Keratinocyte (primary cell): Measurements from ENCODE around the gene DYNLRB2. TPM values are rescaled to one million over a fixed set of nuclear protein-coding genes. Genes with fewer than 3 reads are reported as not detected.

Source experiments
- DNase-seq: peaks from one replicate; pipeline ENCODE4 v3.0.0-alpha.2; 2011; ENCODE audit warnings: low read depth, missing footprints, low spot score
- FAIRE-seq: peaks from 2 replicates; lab custom pipeline; 2011; peaks lifted over from hg19 to GRCh38; lab: Jason Lieb, UNC
- H2AFZ ChIP-seq: 2 replicates; pipeline ENCODE4 v1.6.0; 2012; ENCODE audit warnings: low read length, control low read depth, inconsistent platforms; ENCODE audit not compliant: control insufficient read depth
- H3K27ac ChIP-seq: 2 replicates; pipeline ENCODE4 v1.5.1; 2011; ENCODE audit warnings: low read length; ENCODE audit not compliant: control insufficient read depth, insufficient read depth
- H3K27me3 ChIP-seq: 3 replicates; pipeline ENCODE4 v1.6.0; 2011; ENCODE audit warnings: low read length; ENCODE audit not compliant: control insufficient read depth, insufficient read depth; ENCODE audit errors: extremely low read depth
- H3K36me3 ChIP-seq, 2 experiments: 2 replicates in 1 of 2; 3 replicates in 1 of 2; pipeline ENCODE4 v1.5.1; 2011; ENCODE audit warnings: low read length in 2 of 2, mild to moderate bottlenecking in 1 of 2; ENCODE audit not compliant: control insufficient read depth in 2 of 2, insufficient read depth in 2 of 2; ENCODE audit errors: extremely low read depth in 1 of 2
- H3K4me1 ChIP-seq: 3 replicates; pipeline ENCODE4 v1.5.1; 2011; ENCODE audit warnings: low read length; ENCODE audit not compliant: control insufficient read depth, insufficient read depth; ENCODE audit errors: extremely low read depth
- H3K4me2 ChIP-seq: 3 replicates; pipeline ENCODE4 v1.6.0; 2011; ENCODE audit warnings: low read depth, low read length; ENCODE audit not compliant: control insufficient read depth, insufficient read depth; ENCODE audit errors: extremely low read depth
- H3K4me3 ChIP-seq, 3 experiments: fragments of 200-600 bp in 1 of 3; sonication (generic) in 1 of 3; 2 replicates in 2 of 3; 3 replicates in 1 of 3; pipeline ENCODE4 v1.5.1; 2011 to 2016; ENCODE audit warnings: low read length in 3 of 3, mild to moderate bottlenecking in 3 of 3, control low read depth in 2 of 3, inconsistent platforms in 1 of 3, low read depth in 1 of 3, mixed read lengths in 1 of 3, mixed run types in 1 of 3, moderate library complexity in 1 of 3; ENCODE audit not compliant: control insufficient read depth in 2 of 3, insufficient read depth in 2 of 3; ENCODE audit errors: extremely low read depth in 1 of 3
- H3K79me2 ChIP-seq: 2 replicates; pipeline ENCODE4 v1.6.0; 2012; ENCODE audit warnings: low read length; ENCODE audit not compliant: control insufficient read depth, insufficient read depth
- H3K9ac ChIP-seq: 3 replicates; pipeline ENCODE4 v1.6.0; 2011; ENCODE audit warnings: low read length; ENCODE audit not compliant: control insufficient read depth, insufficient read depth; ENCODE audit errors: extremely low read depth
- H3K9me1 ChIP-seq: 3 replicates; pipeline ENCODE4 v1.6.0; 2011; ENCODE audit warnings: low read length; ENCODE audit not compliant: control insufficient read depth, insufficient read depth; ENCODE audit errors: extremely low read depth
- H3K9me3 ChIP-seq: 2 replicates; pipeline ENCODE4 v1.5.1; 2012; ENCODE audit warnings: low read depth, low read length; ENCODE audit not compliant: control insufficient read depth
- H4K20me1 ChIP-seq: 3 replicates; pipeline ENCODE4 v1.6.0; 2011; ENCODE audit warnings: low read length; ENCODE audit not compliant: control insufficient read depth, insufficient read depth; ENCODE audit errors: extremely low read depth
- EZH2 ChIP-seq: IDR thresholded peaks from one replicate; pipeline ENCODE4 v1.6.1; 2012; ENCODE audit warnings: inconsistent platforms, mild to moderate bottlenecking, low read length, moderate library complexity
- dilution Hi-C: fragments of 300-500 bp; cut with MboI; formaldehyde crosslinking; loops from one replicate; pipeline ENCODE4 v1.7.0; 2020; ENCODE audit warnings: low sequenced_read_pairs; ENCODE audit not compliant: extremely low pct_ligation_motif_present
- polyA plus RNA-seq, 5 experiments: library from polyadenylated mRNA; depleted of rRNA in 3 of 5; stranded (reverse) in 3 of 5; stranded (forward) in 1 of 5; unstranded in 1 of 5; fragments of >200 nt; gene quantifications; 1 replicate in 1 of 5; 2 replicates in 3 of 5; 3 replicates in 1 of 5; pipeline versions ENCODE4 v1.2.1 to v1.2.3, GENCODE V29; 2011 to 2012; ENCODE audit warnings: missing spikeins in 2 of 5, low read depth in 1 of 5, low replicate concordance in 1 of 5
- TF ChIP-seq, protein P1 (sequence below), 3 experiments: IDR thresholded peaks in 1 of 3; conservative IDR thresholded peaks in 1 of 3; optimal IDR thresholded peaks in 1 of 3; 2 replicates in 2 of 3; 3 replicates in 1 of 3; pipeline versions ENCODE3 to v1.5.1; 2011; ENCODE audit warnings: low read length in 3 of 3, mild to moderate bottlenecking in 3 of 3, moderate library complexity in 2 of 3, control low read depth in 1 of 3, inconsistent platforms in 1 of 3; ENCODE audit not compliant: insufficient read depth in 2 of 3; ENCODE audit errors: extremely low read depth in 1 of 3

The DYNLRB2 gene
- polyA plus RNA-seq, 1 donor (not counting 4 experiments of a cell fraction or from before 2014, with no cell fraction given) = 0.51 TPM

DNA sequence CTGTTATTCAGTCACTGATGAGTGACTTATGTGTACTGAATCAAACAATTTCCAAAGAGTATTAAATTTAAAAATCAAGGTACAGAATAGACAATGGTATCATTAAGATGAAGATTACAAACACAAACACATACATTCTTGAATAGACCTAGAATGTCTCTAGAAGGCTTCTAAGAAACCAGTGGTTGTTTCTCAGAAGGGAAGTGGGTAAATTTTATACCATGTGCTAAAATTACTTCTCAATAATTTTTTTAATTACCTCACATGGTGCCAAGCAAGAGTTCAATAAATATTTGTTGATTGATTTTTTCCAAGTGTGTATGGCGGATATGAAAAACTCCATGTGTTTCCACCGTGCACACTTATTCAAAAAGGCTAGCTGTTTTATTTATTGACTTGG lies 6.4 kb downstream of the DYNLRB2 start:
- Histone ChIP-seq H3K9ac (no peak overlapping the region), H3K4me2 (no peak overlapping the region), H3K9me3 (no peaks in the 10 kb centered on the region), H4K20me1 (no peaks in the 10 kb centered on the region), H3K4me3 (no peak overlapping the region), H3K36me3 (no peaks in the 10 kb centered on the region), H3K9me1 (no peaks in the 10 kb centered on the region), H3K27me3 (no peaks in the 10 kb centered on the region), H3K27ac (no peak overlapping the region), H2AFZ (no peak overlapping the region), H3K4me1 (peaks cover 17% of the 10 kb centered on the region), H3K79me2 (no peaks in the 10 kb centered on the region)
- FAIRE-seq (no peak), DNase-seq (no peak)
- dilution Hi-C loops = no loop called here
- no peak for TF ChIP-seq EZH2
- TF ChIP-seq, protein P1, sequence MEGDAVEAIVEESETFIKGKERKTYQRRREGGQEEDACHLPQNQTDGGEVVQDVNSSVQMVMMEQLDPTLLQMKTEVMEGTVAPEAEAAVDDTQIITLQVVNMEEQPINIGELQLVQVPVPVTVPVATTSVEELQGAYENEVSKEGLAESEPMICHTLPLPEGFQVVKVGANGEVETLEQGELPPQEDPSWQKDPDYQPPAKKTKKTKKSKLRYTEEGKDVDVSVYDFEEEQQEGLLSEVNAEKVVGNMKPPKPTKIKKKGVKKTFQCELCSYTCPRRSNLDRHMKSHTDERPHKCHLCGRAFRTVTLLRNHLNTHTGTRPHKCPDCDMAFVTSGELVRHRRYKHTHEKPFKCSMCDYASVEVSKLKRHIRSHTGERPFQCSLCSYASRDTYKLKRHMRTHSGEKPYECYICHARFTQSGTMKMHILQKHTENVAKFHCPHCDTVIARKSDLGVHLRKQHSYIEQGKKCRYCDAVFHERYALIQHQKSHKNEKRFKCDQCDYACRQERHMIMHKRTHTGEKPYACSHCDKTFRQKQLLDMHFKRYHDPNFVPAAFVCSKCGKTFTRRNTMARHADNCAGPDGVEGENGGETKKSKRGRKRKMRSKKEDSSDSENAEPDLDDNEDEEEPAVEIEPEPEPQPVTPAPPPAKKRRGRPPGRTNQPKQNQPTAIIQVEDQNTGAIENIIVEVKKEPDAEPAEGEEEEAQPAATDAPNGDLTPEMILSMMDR (optimal IDR thresholded peaks at IDR 0.05 in 1 of 3, IDR thresholded peaks at IDR 0.05 in 1 of 3, conservative IDR thresholded peaks at IDR 0.05 in 1 of 3; ENCODE audit: extremely low read depth in 1 of 3, insufficient read depth in 2 of 3, low read length in 3 of 3) = no peak

DNA sequence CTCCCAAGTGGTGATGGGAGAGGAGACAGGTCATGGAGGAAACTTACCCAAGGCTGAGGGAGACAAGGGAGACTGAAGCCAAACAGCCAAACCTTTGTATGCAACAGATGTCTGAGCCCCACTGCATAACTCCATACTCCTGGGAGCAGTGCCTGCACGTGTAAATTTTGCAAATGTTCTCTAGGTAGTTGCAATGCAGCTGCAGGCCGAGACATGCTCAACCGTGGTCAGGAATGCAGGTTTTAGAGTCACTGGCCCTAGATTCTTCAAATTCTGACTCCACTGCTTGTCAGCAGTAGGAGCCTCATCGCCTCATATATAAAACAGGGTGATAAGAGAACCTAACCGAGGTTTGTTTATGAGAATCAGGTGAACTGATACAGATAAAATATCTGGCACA lies 11.5 kb downstream of the DYNLRB2 start:
- FAIRE-seq = peak; percentile 93
- Histone ChIP-seq H3K79me2 (no peaks in the 10 kb centered on the region), H4K20me1 (no peaks in the 10 kb centered on the region), H3K4me2 (peak overlapping the region; percentile 66), H3K27ac (peak overlapping the region; percentile 56), H3K9ac (peak overlapping the region; percentile 33), H3K9me1 (no peaks in the 10 kb centered on the region), H3K4me3 (peak overlapping the region in 2 of 3 experiments; percentile 18), H3K27me3 (no peaks in the 10 kb centered on the region), H3K9me3 (no peaks in the 10 kb centered on the region), H3K4me1 (peaks cover 12% of the 10 kb centered on the region), H3K36me3 (no peaks in the 10 kb centered on the region), H2AFZ (peak overlapping the region; percentile 69)
- TF ChIP-seq, protein P1 (optimal IDR thresholded peaks at IDR 0.05 in 1 of 3, IDR thresholded peaks at IDR 0.05 in 1 of 3, conservative IDR thresholded peaks at IDR 0.05 in 1 of 3; ENCODE audit: extremely low read depth in 1 of 3, insufficient read depth in 2 of 3, low read length in 3 of 3) = peak in 1 of 3 experiments; percentile 42
- no peak for TF ChIP-seq EZH2
- DNase-seq = peak; percentile 41
- dilution Hi-C loops = no loop called here
